ENCODE data around the gene ZRANB3.
"Not testable (repeated sequence)": the region's sequence is repeated elsewhere in the genome, so short reads cannot be mapped to it uniquely, and the experiment has no call there.

The ZRANB3 gene

GRCh38 chr2:135093193-135093592 is 437.8 kb downstream of the ZRANB3 start:
- DNase-seq (ENCODE audit: extremely low read depth in 1 of 2, low read depth in 1 of 2), result no peak

- no peak for DNase-seq (ENCODE audit: extremely low read depth in 1 of 2, low read depth in 1 of 2)
Measured at GRCh38 chr2:135091681-135092080, 439.3 kb downstream of the ZRANB3 start.

GRCh38 chr2:135089597-135089996 is 441.4 kb downstream of the ZRANB3 start:
- DNase-seq (ENCODE audit: extremely low read depth in 1 of 2, low read depth in 1 of 2), result not testable (repeated sequence)
